GM18909 (cell line): Measurements from ENCODE around the gene B4GALT6.

ENCODE experiments used
- ATAC-seq: cut with Tn5 transposase; IDR thresholded peaks from one replicate; pipeline ENCODE4 v1.9.1; 2021; ENCODE audit warnings: mild to moderate bottlenecking; ENCODE audit not compliant: unreplicated experiment, poor library complexity

Gene B4GALT6

DNA sequence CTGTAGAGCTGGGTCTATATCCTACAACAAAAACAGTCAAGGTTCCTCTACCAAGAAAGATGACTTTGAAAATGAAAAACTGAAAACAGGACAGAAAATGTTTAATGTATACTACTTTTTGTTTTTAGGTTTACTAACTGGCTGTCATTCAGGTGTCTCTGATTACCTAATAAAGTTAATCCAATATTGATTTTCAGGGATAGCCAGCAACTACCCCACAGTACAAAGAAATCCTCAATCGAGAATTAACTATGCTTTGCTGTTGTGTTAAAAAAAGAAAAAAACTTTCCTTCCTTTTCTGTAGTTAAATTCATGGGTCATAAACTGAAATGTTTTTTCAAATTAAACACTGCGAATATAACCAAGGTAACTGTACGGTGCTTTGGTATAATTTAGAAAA, 46.9 kb downstream of the B4GALT6 start:
- no peak for ATAC-seq

DNA sequence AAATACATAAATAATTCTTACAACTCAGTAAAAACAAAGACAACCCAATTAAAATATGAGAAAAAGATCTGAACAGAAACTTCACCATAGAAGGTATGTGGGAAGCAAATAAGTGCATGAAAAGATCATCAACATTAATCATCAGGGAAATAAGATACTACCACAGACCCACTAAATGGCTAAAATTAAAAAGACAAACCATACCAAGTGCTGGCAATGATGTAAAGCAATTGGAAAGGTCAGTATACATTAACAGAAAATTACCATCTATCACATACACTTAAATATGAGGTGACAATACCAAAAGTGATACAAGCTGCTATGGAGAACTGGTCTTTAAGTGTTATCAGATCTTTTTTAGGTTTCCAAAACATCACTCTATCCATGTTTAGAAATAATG, 48.0 kb downstream of the B4GALT6 start:
- ATAC-seq, result no peak

GRCh38 chr18:31634331-31634713, 50.1 kb downstream of the B4GALT6 start:
- peak; percentile 96 for ATAC-seq

- peak; percentile 35 for ATAC-seq
Observed at GRCh38 chr18:31633392-31634330, 50.7 kb downstream of the B4GALT6 start.

GRCh38 chr18:31632356-31632755, 52.0 kb downstream of the B4GALT6 start:
- no peak for ATAC-seq

DNA sequence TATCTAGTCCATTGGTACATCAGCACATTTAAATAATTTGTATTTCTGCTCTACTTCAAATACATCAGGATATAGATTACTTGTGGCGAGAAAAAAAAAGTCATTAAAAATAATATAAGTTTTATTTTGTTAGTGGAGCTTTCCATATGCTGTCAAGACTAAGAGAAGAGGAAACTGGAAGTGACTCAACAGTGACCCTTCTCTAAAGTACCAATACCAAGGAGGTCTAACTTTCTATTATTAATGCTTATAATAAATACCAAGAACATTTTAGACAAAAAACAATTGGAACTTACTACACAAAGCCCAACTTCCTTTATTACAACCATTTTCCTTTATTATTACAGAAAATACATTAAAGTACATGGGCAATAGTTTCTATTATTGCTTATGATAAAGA, 52.9 kb downstream of the B4GALT6 start:
- ATAC-seq, result no peak

GRCh38 chr18:31630549-31630948, 53.8 kb downstream of the B4GALT6 start:
- no peak for ATAC-seq

DNA sequence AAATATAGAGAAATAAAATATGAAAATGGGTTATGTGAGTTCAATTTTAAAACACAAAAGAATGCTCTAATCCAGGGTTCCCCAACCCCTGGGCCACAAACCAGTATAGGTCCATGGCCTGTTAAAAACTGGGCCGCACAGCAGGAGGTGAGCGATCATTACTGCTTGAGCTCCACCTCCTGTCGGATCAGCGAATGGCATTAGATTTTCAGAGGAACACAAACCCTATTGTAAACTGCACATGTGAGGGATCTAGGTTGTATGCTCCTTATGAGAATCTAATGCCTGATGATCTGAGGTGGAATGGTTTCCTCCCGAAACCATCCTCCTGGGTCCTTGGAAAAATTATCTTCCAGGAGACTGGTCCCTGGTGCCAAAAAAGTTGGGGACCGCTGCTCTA, 58.0 kb downstream of the B4GALT6 start:
- ATAC-seq, result no peak

- ATAC-seq, result no peak
Observed at GRCh38 chr18:31624892-31625640, 59.3 kb downstream of the B4GALT6 start.

- no peak for ATAC-seq
Observed at GRCh38 chr18:31619291-31619690, 65.1 kb downstream of the B4GALT6 start.

- ATAC-seq, result no peak
Observed at GRCh38 chr18:31618801-31619200, 65.6 kb downstream of the B4GALT6 start.

- ATAC-seq, result no peak
Observed at GRCh38 chr18:31617031-31617717, 67.2 kb downstream of the B4GALT6 start.

GRCh38 chr18:31616586-31616985, 67.8 kb downstream of the B4GALT6 start:
- no peak for ATAC-seq

- ATAC-seq, result no peak
Observed at GRCh38 chr18:31614044-31614443, 70.3 kb downstream of the B4GALT6 start.

GRCh38 chr18:31612124-31612523, 72.3 kb downstream of the B4GALT6 start:
- ATAC-seq, result no peak

- ATAC-seq, result no peak
Observed at GRCh38 chr18:31611511-31611910, 72.9 kb downstream of the B4GALT6 start.

- ATAC-seq, result peak; percentile 64
Observed at GRCh38 chr18:31610286-31611205, 73.8 kb downstream of the B4GALT6 start.

DNA sequence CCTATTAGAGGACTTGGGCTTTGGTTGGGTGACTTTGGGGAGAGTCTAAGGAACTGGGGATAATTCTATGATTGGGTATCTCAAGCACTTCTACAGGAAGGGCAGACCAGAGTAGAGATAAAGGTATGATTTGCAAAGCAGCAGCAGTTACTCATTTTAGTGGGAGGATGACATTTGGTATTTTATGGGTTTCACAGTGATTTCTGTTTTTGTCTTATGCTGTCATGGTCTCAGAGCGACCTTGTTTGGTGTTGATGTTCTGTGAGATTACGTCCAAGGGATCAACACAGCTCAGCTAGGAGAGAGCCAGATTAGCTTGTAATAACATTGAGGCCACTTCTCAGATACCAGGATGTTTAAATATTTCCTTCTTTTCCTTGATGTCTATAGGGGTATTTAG, 74.5 kb downstream of the B4GALT6 start:
- no peak for ATAC-seq

GRCh38 chr18:31607384-31607783, 77.0 kb downstream of the B4GALT6 start:
- no peak for ATAC-seq

GRCh38 chr18:31606265-31606664, 78.1 kb downstream of the B4GALT6 start:
- ATAC-seq, result no peak
